GM19023 (cell line): ENCODE measurements around the gene JUN.

Source experiments
- ATAC-seq: cut with Tn5 transposase; IDR thresholded peaks from one replicate; pipeline ENCODE4 v1.9.1; 2021; ENCODE audit warnings: mild to moderate bottlenecking, moderate library complexity; ENCODE audit not compliant: unreplicated experiment

The JUN gene

DNA sequence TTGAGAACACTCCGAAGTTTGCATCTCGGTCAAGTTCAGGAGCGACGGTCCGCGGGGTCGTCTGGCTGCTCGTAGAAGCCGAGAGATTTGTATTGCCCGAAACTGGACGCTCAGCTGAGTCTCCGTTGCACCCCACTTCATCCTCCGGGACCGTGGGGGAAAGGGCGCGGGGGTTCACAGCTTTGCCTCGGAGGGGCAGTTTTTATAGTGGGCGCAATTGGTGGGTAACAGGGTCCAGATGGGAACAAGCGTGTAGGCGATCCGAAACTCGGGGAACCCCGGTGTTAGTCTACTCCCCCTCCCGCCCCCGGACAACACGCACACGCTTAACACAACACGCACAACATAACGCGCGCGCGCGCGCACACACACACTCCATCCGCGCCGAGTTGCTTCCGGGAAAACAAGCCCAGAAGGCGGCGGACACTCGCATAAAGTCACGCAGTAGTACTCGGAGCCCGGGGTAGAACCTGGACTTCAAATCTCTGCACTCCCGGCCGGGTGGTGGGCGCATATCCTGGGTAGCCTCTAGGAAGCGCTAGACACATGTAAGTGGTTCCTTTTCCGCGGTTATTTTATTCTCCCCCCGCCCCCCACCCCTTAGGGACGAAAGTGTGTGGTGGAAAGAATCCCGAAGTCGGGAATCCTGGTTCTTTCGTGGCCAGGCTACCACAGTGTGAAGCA, 1.1 kb upstream of the JUN start:
- ATAC-seq: peak; percentile 5

DNA sequence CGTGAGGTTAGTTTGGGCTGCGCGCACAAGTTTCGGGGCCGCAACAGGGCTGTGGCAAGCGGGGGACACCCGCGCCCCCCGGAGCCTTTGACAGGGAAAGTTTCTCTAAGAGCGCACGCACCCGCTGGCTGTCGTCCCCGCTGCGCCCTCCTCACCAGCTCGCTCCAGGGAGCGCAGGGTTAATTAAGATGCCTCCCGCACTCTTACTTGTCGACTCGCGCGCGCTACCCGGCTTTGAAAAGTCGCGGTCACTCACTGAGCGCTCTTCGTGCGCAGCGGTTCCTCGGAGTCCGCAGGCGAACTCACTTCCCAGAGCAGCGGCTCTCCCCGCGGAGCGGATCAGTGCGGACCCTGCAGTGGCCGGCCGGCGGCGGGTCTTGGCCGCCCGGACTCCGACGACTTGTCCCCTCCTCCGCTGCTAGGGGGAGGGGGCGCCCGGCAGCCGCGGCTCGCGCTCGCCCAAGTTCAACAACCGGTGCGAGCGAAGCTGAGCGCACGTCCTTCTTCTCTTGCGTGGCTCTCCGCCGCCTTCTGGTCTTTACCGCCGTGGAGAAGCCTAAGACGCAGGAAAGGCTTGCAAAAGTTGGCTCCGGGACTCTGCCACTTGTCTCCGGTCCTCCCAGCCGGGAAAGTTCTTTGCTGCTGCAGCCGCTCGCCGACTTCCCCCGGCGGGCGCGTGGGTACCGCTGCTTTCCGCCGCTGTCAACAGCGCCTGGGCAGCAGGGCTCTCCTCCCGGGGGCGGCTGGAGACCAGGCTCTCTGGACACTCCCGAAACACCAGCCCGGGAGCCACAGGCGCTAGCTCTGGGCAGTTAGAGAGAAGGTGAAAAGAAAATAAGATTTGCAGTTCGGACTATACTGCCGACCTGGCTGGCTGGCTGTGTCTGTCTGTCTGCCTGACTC, 506 bp downstream of the JUN start:
- ATAC-seq: peak; percentile 9

DNA sequence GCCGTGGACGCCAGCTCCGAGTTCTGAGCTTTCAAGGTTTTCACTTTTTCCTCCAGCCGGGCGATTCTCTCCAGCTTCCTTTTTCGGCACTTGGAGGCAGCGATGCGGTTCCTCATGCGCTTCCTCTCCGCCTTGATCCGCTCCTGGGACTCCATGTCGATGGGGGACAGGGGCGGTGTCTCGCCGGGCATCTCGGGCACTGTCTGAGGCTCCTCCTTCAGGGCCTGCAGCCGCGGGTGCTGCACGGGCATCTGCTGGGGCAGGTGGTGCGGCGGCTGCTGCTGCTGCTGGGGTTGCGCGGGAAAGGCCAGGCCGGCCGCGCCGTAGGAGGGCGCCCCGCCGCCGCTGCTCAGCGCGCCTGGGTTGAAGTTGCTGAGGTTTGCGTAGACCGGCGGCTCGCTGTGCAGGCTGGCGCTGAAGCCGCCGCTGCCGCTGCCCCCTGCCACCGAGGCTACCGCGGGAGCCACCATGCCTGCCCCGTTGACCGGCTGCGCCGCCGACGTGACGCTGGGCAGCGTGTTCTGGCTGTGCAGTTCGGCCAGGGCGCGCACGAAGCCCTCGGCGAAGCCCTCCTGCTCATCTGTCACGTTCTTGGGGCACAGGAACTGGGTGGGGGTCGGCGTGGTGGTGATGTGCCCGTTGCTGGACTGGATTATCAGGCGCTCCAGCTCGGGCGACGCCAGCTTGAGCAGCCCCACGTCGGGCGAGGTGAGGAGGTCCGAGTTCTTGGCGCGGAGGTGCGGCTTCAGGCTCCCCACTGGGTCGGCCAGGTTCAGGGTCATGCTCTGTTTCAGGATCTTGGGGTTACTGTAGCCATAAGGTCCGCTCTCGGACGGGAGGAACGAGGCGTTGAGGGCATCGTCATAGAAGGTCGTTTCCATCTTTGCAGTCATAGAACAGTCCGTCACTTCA, 1.4 kb downstream of the JUN start:
- no peak for ATAC-seq

DNA sequence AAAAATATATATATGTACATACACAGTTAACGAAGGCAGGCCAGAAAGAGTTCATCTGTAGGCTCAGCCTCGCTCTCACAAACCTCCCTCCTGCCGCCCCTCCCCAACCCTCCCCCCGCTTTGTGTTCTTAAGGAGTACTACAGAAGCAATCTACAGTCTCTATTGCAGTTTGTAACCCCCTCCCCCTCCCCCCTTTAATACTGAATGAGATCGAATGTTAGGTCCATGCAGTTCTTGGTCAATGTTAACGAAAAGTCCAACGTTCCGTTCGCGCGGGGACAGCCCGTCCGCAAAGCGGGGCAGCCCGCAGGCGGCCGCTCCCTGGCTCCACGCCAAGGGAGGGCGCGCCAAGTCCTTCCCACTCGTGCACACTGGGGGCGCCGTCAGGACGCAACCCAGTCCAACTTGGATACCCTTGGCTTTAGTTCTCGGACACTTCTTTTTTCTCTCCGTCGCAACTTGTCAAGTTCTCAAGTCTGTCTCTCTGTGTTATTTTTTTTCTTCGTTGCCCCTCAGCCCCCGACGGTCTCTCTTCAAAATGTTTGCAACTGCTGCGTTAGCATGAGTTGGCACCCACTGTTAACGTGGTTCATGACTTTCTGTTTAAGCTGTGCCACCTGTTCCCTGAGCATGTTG, 2.2 kb downstream of the JUN start:
- ATAC-seq: no peak

DNA sequence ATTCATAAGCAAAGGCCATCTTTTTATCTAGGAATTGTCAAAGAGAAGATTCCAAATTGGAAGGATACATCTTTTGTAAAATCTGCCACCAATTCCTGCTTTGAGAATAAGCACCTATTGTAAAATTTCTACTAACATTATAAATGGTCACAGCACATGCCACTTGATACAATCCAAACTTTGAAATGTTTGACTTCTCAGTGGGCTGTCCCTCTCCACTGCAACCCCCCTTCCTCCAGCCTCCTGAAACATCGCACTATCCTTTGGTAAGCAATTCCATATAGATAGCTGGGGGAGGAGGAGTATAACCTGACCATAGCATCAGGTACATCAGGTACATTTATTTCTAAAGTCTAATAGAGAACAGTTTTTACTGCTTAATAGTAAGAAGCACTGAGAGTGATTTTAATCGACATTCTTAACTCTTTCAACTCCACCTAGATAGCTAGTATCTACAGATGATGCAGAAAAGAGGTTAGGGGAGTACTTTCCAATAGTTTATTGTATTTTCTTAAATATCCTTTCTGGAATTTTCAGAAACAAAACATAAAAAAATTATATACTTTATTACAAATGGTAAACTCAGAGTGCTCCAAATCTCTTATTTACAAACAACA, 2.9 kb downstream of the JUN start:
- no peak for ATAC-seq

DNA sequence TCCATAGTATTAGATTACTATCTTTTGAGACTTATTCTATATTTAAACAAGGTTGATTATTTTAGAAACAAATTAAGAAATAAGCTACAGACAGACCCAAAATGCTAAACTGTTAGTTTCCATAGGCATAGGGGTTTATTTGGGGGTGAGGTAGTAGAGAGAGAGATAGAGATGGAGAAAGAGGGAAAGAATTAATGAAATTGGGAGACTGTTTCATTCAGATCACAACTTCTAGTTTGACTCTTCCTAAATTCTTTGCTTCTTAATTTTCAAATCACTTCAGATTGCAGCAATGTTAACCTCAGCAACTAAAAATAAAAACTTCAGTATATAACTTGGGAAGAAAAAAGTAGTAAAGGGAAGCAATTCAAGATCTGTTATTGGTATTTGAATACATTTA, 3.4 kb downstream of the JUN start:
- no peak for ATAC-seq

DNA sequence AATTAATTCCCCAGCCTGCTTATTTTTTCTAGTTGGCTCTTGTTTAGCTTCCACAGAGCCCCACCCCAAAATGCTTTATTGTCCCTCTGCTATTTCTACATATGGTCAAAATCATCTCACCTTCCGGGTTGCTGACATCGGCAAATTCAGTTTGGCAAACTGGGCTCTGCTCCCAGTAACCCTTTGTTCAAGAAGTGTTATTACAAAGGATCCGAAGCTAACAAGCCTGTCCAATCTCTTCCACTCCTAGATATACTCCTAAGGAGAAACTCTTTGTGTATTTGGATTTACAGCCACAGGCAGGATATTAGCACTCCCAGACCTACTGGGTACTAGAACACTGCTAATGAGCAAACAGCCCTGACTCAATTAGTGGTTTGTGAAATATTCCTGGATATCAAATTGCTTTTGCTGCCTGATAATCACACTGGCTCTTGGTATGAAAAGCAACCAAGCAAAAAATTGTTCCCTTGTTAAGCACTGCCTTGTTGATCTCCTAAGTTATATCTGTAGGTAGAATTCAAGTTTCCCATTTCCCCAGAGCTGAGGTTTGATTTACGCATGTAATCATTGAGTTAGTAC, 4.0 kb downstream of the JUN start:
- no peak for ATAC-seq

DNA sequence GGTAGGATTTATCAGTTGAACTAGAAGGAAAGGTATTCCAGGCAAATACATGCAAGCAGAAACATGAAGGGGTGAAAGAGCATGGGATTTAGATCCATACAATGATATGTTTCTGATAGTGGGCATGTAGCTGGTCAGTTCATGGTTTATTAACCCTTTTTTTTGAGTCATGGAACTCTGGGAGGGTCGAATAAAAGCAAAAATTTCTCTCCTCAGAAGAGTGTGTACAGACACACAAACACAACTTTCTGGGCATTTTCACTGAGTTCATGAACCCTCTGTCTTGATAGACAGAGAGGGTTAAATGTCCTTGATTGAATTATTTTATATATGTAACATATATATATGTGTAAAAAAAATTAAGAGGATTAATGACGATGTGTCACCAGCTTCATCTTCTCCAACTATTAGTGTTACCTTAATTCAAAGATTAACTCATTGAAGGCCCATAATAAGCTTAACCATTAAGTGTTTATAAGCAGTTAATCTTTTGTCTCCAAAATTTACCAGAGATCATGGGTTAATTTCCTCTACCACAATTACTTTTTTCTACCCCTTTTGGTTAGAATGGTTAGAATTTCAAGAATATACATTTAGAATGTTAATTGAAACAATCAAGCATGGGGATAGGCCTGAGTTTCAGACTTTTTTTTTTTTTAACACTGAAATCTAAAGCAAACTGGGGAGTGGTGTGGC, 4.6 kb downstream of the JUN start:
- ATAC-seq: no peak

DNA sequence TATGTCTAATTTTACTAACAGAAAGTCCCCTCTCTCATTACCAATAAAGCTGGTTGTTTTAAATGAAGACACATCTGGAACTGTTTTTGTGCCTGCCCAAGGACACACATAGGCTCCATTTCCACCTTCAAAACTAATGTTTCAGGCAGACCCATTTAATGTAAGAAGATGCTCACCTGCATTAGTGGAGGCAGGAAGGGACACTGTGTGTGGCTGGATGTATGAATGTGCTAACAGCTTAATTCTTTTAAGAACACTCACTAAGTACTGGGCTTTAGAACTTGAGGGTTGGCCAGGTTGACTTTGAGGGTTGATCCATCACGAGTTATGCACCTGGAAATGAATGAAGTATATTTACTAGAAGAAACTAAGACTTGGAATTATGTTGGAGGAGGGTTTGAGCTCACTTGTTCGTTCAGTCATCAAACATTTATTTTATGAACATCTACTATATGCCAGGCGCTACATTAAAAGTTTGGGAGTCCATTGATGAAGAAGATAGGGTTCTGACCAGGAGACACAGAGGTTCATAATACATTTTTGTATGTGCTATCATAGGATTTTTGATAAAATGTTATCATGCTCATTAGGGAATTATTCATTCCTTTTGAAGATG, 5.4 kb downstream of the JUN start:
- ATAC-seq: no peak

DNA sequence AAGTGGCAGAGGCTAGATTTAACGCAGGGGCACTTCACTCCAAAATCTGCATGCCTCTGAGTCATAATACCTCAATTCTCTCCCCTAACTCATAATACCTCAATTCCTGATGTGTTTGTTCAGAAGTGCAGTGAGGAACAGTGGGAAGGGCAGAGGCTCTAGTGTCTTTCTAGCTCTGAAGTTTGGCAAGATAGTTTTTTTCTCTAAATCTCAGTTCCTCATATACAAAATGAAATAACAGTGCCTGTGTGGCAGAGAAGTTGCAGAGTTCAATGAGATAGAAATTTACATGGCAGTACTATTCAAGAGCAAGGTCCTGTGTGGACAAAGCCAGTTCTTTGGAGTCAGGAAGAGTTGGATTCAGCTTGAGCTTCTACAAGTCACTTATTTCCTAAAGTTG, 9.8 kb downstream of the JUN start:
- no peak for ATAC-seq

DNA sequence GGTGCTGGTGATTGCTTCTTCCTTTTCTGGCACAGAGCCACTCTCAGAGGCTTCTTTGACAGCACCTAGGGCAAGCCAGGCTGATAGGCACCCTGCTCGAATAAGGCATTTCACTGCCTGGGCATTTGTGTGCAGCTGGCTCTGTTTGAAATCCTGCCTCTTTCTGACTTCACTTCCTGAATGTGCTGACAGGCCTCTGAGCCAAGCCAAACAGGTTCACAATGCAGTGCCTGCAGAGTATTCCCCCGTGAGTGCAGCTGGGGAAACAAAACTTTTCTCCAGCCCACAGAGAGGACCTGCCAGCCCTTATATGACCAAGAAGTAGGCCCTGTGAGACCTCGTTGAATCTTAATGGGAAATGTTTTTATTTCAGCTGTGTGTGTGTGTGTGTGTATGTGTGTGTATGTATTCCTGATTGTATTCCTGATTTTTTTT, 10.4 kb downstream of the JUN start:
- ATAC-seq: peak; percentile 78

DNA sequence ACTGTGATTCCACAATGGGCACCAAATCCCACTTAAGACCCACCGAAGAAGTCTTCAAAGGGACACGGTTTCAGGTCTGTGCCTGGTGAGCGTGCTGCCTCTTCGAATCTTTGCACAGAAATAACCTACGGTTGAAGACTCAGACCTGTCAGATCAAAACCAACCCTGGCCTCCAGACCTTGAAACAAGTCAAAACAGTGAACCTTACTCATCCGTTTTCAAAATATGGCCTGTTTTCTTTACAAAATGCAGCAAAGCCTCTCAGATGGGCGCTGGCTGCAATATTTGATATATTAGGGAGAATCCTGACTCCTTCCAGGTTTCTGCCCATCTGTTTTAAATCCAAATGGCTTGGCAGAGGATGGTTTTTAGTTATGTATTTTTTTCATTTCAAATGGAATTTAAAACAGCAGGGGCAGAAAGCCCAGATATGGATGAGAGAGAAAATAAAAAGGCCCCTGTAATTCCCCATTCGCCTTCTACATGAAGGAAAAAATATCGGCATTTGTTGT, 14.0 kb downstream of the JUN start:
- no peak for ATAC-seq

DNA sequence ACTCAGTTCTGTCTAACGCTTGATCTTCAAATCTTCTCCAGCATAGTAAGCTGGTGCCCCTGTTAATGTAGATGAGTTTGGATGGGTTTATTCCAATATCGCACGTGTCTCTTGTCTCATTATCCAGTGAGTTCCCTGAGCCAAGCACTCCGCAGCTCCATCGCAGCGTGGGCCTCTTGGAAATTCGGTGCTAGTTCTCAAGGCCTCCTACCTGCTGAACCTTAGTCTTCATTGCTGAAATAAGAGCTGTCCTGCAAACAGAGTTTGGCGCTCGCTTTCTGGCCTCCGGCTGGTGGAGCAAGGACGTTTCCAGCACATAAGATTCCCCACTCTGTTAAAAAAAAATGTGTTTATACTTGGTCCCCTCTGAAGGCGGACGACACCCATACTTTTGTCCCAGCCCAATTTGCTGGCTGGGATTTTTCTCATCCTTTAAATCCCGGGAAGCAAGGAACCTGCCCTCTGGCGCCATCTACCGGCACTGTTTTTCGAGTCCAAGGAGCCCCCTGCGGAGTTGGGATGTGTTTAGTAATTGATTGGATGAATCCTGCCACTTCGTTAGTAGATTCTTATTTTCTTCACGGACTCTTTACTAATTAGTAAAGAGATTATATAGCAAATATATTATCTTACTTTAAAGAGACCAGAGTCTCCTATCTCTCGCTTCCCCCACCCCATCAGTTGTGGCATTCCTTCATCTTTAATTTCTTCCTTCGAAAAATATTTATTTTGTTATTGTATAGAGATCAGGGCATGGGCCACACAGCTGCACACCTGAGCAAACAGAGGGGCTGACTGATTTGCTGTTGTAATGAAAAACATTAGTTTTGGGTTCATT, 14.7 kb downstream of the JUN start:
- no peak for ATAC-seq

DNA sequence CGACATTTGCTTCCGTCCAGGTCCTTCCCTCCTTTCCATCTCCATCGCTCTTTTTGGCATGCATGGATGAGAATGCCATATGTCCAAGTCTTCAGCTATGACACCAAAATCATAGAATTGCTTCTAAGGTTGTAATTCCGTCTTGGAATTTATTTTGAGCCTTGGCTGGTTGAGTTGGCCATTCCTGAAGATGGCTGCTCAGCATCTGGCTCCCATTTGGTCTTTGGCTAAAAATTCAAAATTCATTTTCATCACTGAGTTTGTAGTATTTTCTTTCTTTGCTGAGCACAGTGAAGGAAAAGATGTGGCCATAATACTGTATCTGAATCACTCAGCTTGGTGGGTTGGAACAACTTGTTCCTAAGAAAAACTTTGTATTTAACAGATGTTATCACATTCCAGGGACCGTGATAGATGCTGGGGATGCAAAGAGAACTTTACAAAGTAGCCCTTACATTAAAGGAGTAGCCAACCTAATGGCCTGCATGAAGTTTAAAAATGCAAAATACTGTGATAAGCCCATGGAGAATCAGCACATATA, 15.6 kb downstream of the JUN start:
- no peak for ATAC-seq

DNA sequence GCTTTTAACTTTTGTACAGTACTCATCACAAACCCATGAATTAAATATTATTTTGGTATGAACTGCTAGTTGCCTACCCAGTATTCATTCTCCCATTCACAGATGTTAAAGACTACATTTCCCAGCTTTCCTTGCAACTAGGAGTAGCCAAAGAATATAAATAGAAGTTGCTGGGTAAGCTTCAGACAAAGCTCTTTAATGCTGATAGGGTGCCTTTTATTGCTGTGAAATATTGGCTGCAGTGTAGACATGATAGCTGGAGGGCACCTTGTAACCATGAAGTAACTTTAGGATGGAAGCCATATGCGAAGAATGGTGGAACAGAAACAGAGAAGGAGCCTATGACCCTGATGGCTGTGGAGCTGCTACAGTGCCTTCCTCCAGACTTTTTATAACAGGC, 16.7 kb downstream of the JUN start:
- ATAC-seq: no peak

DNA sequence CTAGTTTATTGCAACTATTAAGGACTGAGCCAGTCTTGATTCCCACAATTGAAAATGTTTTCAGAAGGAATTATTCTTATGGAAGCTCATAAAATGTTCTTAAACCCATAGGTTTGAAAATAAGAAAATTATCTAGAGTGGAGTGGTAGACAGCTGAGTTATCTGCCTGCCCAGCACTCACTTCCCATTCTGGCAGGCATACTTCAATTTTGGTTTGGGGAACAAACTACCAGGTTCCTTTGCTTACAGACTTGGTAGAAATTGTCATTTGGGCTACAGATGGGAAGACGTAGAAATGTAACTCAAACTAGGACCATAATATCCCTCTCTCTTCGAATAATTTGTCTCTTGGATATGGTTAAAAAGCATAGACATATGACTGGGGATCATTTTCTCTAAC, 18.4 kb downstream of the JUN start:
- ATAC-seq: no peak

DNA sequence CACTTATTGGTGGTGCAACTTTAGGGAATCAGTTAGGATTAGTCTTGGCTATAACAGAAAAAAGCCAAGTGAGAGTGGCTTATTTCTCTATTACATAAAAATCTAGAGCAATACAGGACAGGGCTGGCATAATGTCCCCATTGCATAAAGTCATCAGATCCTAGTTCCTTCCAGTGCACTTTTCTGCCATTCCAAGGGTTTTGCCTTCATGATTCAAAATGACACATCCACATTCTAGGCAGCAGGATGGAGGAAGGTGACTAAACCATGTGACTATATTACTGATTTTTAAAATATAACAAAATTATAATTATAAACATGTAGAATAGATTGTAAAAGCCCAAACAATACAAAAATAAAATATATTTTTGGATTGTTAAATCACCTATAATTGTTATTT, 18.8 kb downstream of the JUN start:
- no peak for ATAC-seq
